BLaER1 (cell line): ENCODE measurements around the gene PHF8.

ENCODE experiments used
- H3K27ac ChIP-seq: shearing (Covaris generic); formaldehyde crosslinking; 2 replicates; pipeline ENCODE4 v1.8.1; 2022
- H3K27me3 ChIP-seq: shearing (Covaris generic); formaldehyde crosslinking; 2 replicates; pipeline ENCODE4 v1.8.1; 2022
- H3K36me3 ChIP-seq: shearing (Covaris generic); formaldehyde crosslinking; 2 replicates; pipeline ENCODE4 v1.8.1; 2022
- H3K4me1 ChIP-seq: shearing (Covaris generic); formaldehyde crosslinking; 2 replicates; pipeline ENCODE4 v1.8.1; 2022
- H3K4me2 ChIP-seq: shearing (Covaris generic); formaldehyde crosslinking; 2 replicates; pipeline ENCODE4 v1.8.1; 2022
- H3K4me3 ChIP-seq: shearing (Covaris generic); formaldehyde crosslinking; 2 replicates; pipeline ENCODE4 v1.8.1; 2022
- H3K9ac ChIP-seq: shearing (Covaris generic); formaldehyde crosslinking; 2 replicates; pipeline ENCODE4 v1.8.1; 2022
- H3K9me3 ChIP-seq: shearing (Covaris generic); formaldehyde crosslinking; 2 replicates; pipeline ENCODE4 v1.8.1; 2022
- H4K20me1 ChIP-seq: shearing (Covaris generic); formaldehyde crosslinking; 2 replicates; pipeline ENCODE4 v1.8.1; 2022
- Cebpa-rat ChIP-seq: shearing (Covaris generic); IDR thresholded peaks from 2 replicates; pipeline ENCODE4 v1.8.1; 2022

The PHF8 gene

DNA sequence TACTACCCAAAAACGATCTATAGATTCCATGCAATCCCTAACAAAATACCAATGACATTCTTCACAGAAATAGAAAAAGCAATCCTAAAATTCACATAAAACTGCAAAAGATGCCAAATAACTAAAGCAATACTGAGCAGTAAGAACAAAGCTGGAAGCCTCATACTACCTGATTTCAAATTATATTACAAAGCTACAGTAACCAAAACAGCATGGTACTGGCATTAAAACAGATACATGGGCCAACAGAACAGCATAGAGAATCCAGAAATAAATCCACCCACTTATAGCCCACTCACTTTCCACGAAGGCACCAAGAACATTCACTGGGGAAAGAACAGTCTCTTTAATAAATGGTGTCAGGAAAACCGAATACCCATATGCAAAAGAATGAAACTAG is 74.7 kb downstream of the PHF8 start:
- Histone ChIP-seq H3K9ac (no peak overlapping the region), H3K4me1 (no peaks in the 10 kb centered on the region), H3K36me3 (peaks cover 42% of the 10 kb centered on the region), H3K27me3 (peaks cover 13% of the 10 kb centered on the region; the same call in 1 of the 2 replicates), H4K20me1 (no peaks in the 10 kb centered on the region), H3K9me3 (peaks cover 46% of the 10 kb centered on the region), H3K4me3 (no peak overlapping the region), H3K4me2 (no peak overlapping the region), H3K27ac (no peak overlapping the region)
- TF ChIP-seq Cebpa-rat, result no peak

DNA sequence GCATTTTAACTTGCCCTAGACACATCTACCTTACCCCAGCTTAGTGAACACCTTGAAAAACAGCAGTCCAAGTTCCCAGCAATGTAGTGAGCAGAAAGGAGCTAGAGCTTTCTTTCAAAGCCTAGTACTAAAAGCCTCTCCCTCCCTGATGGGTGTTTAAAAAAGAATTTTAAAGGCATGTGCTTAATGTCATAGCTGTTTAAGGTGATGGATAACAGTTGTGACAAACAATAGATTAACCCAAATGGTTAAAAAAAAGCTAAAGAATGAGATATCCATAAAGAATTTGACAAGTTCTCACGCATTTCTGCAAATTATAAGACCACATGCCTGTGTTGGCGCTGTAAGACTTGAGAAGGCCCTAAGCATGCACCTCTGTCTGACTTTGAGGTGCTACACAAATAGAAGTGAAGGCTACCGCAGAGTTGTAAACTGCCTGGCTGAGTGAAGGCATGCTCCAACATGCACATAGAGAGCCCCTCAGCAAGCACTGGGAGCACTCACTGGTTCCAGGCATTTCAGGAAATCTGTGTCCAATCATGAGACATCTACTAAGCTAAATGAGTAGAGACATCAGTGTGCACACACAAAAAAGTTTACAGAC is 94.0 kb downstream of the PHF8 start:
- H3K4me2 ChIP-seq, result no peak overlapping the region
- H4K20me1 ChIP-seq, result 0 out of 2 replicates have a peak, but pooled peaks cover 6% of the 10 kb centered on the region
- no peak overlapping the region for H3K4me3 ChIP-seq
- H3K9ac ChIP-seq, result no peak overlapping the region
- H3K9me3 ChIP-seq, result no peaks in the 10 kb centered on the region
- peaks cover 58% of the 10 kb centered on the region for H3K27me3 ChIP-seq
- no peaks in the 10 kb centered on the region for H3K4me1 ChIP-seq
- H3K27ac ChIP-seq, result no peak overlapping the region
- no peak for TF ChIP-seq Cebpa-rat
- peaks cover 32% of the 10 kb centered on the region for H3K36me3 ChIP-seq

DNA sequence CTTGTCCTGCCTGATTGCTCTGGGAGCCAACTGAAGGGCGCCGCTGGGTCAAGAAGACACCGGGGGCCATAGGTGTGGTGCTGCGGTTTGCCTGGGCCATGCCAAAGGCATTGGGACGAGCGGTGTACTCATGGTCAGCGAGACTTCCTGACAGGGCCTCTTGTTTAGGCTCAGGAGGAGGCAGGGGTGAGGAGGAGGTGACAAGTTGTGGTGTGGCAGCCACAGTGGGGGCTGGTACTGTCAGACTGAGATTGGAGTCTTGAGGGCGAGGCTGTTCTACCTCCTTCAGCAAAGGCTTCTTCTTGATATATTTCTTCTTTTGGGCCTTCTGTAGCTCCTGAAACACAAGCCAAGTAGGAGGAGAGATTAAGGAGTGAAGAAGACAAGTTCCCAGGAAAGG is 104.1 kb downstream of the PHF8 start:
- Histone ChIP-seq H3K9ac (no peak overlapping the region), H3K27ac (no peak overlapping the region), H4K20me1 (no peaks in the 10 kb centered on the region), H3K4me2 (no peak overlapping the region), H3K27me3 (peaks cover 77% of the 10 kb centered on the region), H3K4me3 (no peak overlapping the region), H3K4me1 (0 out of 2 replicates have a peak, but pooled peaks cover 8% of the 10 kb centered on the region), H3K36me3 (peaks cover 79% of the 10 kb centered on the region), H3K9me3 (no peaks in the 10 kb centered on the region)
- no peak for TF ChIP-seq Cebpa-rat

DNA sequence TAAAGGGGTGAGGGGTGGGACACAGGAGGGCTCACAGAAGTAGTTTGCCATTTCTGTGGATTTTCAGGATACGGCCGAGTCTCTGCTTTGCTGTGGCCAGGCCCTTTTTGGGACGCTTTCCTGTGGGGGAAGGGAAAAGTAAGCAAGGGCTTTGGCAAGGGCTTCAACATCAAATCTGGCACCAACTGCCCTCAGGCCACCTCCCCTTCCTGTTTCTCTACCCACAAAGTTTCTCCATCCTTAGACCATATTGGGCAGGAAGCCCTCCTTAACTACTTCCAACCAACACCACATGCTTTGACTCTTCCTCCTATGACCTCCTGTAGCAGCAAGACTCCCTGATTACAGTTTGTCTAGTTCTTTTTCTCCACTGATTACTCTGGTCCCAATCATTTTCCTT is 105.1 kb downstream of the PHF8 start:
- no peaks in the 10 kb centered on the region for H3K9me3 ChIP-seq
- H3K4me2 ChIP-seq, result no peak overlapping the region
- H4K20me1 ChIP-seq, result no peaks in the 10 kb centered on the region
- 0 out of 2 replicates have a peak, but pooled peaks cover 8% of the 10 kb centered on the region for H3K4me1 ChIP-seq
- TF ChIP-seq Cebpa-rat, result no peak
- H3K36me3 ChIP-seq, result peaks cover 72% of the 10 kb centered on the region
- H3K27ac ChIP-seq, result no peak overlapping the region
- no peak overlapping the region for H3K4me3 ChIP-seq
- peaks cover 88% of the 10 kb centered on the region for H3K27me3 ChIP-seq
- H3K9ac ChIP-seq, result no peak overlapping the region

DNA sequence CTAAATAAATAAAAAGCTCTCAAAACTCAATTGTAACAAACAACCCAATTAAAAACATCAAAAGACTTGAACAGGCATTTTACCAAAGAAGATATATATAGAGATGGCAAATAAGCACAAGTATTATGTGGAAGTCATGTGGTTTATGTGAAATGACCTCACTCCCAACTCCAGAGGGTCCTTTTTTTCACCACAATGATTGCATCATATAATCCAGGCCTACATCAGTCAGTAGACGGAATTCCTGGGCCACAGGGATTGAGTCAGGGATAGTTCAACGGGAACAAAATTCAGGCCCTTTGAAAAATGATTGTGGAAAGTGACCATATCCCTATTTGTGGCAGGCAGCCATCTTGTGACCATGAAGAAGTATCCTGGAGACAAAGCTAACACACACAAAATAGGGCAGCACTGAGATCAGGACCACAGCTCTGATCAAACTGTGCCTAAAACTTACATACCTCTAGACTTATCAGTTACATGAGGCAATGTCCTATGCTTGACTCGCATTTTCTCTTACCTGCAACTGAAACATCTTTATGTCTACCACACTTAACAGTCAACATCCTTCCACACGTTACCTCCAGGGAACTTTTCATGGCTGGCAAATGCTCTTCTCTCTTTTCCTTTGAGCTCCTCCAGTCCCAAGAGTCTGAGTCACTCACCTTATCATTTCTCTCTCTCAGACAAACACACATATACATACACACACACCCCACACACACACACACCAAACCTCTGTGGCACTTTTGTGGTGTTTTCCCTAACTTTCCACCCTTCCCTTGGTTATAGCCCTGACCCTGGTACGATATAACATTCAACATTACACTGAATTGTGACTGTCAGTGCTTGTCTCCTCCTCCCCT is 113.5 kb downstream of the PHF8 start:
- no peaks in the 10 kb centered on the region for H3K9me3 ChIP-seq
- no peaks in the 10 kb centered on the region for H4K20me1 ChIP-seq
- H3K4me2 ChIP-seq, result no peak overlapping the region
- H3K27me3 ChIP-seq, result peaks cover 72% of the 10 kb centered on the region
- H3K4me1 ChIP-seq, result no peaks in the 10 kb centered on the region
- no peak for TF ChIP-seq Cebpa-rat
- no peaks in the 10 kb centered on the region for H3K36me3 ChIP-seq
- H3K9ac ChIP-seq, result no peak overlapping the region
- H3K4me3 ChIP-seq, result no peak overlapping the region
- H3K27ac ChIP-seq, result no peak overlapping the region

DNA sequence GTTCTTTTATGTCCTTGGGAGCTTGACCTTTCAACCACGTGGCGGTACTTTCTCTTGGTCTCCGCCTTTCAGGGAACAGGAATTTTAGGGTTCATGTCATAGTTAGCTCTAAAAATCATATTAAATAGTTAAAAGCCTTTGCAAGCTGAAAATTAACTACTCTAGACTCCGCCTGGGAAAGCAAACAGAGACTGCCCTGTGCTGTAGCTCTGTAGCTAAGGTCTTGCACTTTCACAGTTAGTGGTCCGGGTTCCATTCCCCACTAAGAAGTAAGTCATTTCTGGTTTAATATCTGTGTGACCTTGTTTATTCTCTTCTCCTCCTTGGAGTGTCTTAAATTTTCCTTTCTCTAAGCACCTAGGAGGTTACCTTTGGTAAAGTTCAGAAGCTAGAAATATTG is 118.2 kb downstream of the PHF8 start:
- H3K36me3 ChIP-seq, result no peaks in the 10 kb centered on the region
- no peak overlapping the region for H3K9ac ChIP-seq
- H3K4me1 ChIP-seq, result no peaks in the 10 kb centered on the region
- H3K4me3 ChIP-seq, result no peak overlapping the region
- peaks cover 69% of the 10 kb centered on the region for H3K27me3 ChIP-seq
- TF ChIP-seq Cebpa-rat, result no peak
- H3K4me2 ChIP-seq, result no peak overlapping the region
- no peaks in the 10 kb centered on the region for H4K20me1 ChIP-seq
- H3K9me3 ChIP-seq, result no peaks in the 10 kb centered on the region
- H3K27ac ChIP-seq, result no peak overlapping the region

DNA sequence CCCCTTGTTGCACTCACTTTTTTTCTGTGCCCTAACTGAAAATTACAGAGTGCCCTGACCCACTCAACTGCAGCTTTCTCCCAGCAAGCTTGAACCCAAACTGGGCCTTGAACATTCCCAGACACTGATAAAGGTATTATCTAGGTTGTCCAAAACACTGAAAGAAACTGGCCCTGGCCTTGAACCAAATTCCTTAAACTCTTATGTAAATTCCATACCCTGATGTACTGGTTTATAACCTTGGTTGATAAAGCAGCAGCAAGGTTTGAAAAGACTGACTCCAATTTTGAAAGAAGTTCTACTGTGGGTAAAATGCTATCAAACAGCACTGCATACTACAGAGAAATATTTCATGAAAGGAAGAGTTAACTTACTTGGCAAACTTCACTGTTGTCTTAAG is 125.6 kb downstream of the PHF8 start:
- H3K9me3 ChIP-seq, result no peaks in the 10 kb centered on the region
- no peak overlapping the region for H3K4me2 ChIP-seq
- no peaks in the 10 kb centered on the region for H4K20me1 ChIP-seq
- no peak overlapping the region for H3K9ac ChIP-seq
- H3K36me3 ChIP-seq, result no peaks in the 10 kb centered on the region
- H3K27me3 ChIP-seq, result peaks cover 84% of the 10 kb centered on the region
- H3K4me3 ChIP-seq, result no peak overlapping the region
- no peaks in the 10 kb centered on the region for H3K4me1 ChIP-seq
- no peak for TF ChIP-seq Cebpa-rat
- no peak overlapping the region for H3K27ac ChIP-seq

DNA sequence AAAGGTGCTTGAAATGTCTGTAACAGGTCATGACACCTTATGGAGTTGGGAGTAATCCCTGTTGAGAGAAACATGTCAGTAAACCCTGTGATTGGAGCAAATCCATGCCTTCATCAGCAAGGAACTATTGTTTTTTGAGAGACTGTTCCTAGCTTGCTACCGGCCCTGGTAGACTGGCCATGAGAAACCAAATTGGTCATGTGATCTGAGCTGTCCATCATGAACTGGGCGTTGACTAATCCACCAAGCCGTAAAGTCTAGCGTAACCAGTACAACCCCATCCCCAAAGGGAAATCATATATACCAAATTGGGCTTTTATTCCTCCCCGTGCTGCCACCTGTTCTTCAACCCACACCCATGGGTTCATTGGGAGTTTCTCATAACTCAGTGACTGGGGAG is 143.7 kb downstream of the PHF8 start:
- Histone ChIP-seq H3K36me3 (no peaks in the 10 kb centered on the region), H3K4me3 (no peak overlapping the region), H4K20me1 (no peaks in the 10 kb centered on the region), H3K4me2 (no peak overlapping the region), H3K27ac (no peak overlapping the region), H3K9me3 (0 out of 2 replicates have a peak, but pooled peaks cover 4% of the 10 kb centered on the region), H3K27me3 (peaks cover 78% of the 10 kb centered on the region), H3K9ac (no peak overlapping the region), H3K4me1 (no peaks in the 10 kb centered on the region)
- no peak for TF ChIP-seq Cebpa-rat

DNA sequence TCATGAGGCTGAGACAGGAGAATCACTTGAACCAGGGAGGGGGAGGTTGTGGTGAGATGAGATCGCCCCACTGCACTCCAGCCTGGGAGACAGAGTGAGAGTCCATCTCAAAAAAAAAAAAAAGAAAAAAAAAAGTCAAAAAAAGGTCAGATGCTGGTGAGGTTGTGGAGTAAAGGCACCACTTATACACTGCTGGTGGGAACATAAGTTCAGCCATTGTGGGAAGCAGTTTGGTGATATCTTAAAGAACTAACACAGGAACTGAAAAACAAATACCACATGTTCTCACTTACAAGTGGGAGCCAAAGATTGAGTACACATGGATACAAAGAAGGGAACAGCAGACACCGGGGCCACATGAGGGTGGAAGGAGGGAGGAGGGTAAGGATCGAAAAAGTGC is 149.0 kb downstream of the PHF8 start:
- no peak overlapping the region for H3K4me2 ChIP-seq
- peaks cover 35% of the 10 kb centered on the region for H3K27me3 ChIP-seq
- H3K9me3 ChIP-seq, result 0 out of 2 replicates have a peak, but pooled peaks cover 4% of the 10 kb centered on the region
- no peaks in the 10 kb centered on the region for H3K36me3 ChIP-seq
- H3K4me1 ChIP-seq, result no peaks in the 10 kb centered on the region
- H4K20me1 ChIP-seq, result no peaks in the 10 kb centered on the region
- no peak overlapping the region for H3K4me3 ChIP-seq
- no peak overlapping the region for H3K9ac ChIP-seq
- H3K27ac ChIP-seq, result no peak overlapping the region
- TF ChIP-seq Cebpa-rat, result no peak
